ENCODE measurements around the gene SPINK2. TPM values are rescaled to one million over a fixed set of nuclear protein-coding genes. Genes with fewer than 3 reads are reported as not detected.

Gene SPINK2
- total and polyA plus RNA-seq, 10 of the 15 experiments (the other 5 are each of a cell fraction or from before 2014, with no cell fraction given), result 0.13 to 1.0 (median 0.61) TPM; not detected in 1

DNA sequence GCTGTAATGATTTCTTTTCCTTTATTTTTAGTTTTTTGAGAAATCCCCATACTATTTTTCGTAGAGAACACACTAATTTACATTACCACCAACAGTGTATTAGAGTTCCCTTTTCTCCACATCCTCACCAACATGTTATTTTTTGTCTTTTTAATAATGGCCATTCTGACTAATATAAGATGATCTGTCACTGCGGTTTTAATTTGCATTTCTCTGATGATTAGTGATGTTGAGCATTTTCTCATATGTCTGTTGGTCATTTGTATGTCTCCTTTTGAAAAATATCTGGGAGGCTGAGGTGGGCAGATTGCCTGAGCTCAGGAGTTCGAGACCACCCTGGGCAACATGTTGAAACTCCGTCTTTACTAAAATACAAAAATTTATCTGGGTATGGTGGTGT lies 30.2 kb downstream of the SPINK2 start (continued):
- TF ChIP-seq ETV6 (conservative IDR thresholded peaks at IDR 0.05 in 1 of 2, IDR thresholded peaks at IDR 0.05 in 1 of 2; ENCODE audit: borderline replicate concordance in 1 of 2, low read depth in 1 of 2) (no peak), DPF2 (IDR thresholded peaks at IDR 0.05) (0 out of 2 replicates have a peak, but pooled peaks have one; percentile 26), IRF4 (IDR thresholded peaks at IDR 0.05; ENCODE audit: low read depth, low read length) (no peak), ZNF384 (IDR thresholded peaks at IDR 0.05; ENCODE audit: borderline replicate concordance, low read depth, low read length) (no peak), CHD1 (IDR thresholded peaks at IDR 0.05; ENCODE audit: low read depth, low read length) (no peak), TARDBP (IDR thresholded peaks at IDR 0.05; ENCODE audit: borderline replicate concordance) (no peak), HDGF (IDR thresholded peaks at IDR 0.05) (no peak), RAD21 (IDR thresholded peaks at IDR 0.05; ENCODE audit: insufficient read depth, low read depth, low read length) (no peak), NFIC (IDR thresholded peaks at IDR 0.05; ENCODE audit: low read depth, low read length) (peak; percentile 87), CBX3 (IDR thresholded peaks at IDR 0.05; ENCODE audit: borderline replicate concordance, low read depth) (no peak), NRF1 (conservative IDR thresholded peaks at IDR 0.05; ENCODE audit: low read depth, low read length) (no peak), TBL1XR1 (IDR thresholded peaks at IDR 0.05; ENCODE audit: low read depth, low read length) (no peak), TCF12 (IDR thresholded peaks at IDR 0.05; ENCODE audit: low read depth, low read length) (no peak), MXI1 (IDR thresholded peaks at IDR 0.05; ENCODE audit: low read depth, low read length) (no peak), ZZZ3 (IDR thresholded peaks at IDR 0.05; ENCODE audit: control insufficient read depth, insufficient read length, low read depth) (no peak), NR2C2 (IDR thresholded peaks at IDR 0.05; ENCODE audit: borderline replicate concordance, control insufficient read depth, insufficient read length, low read depth) (no peak), BACH1 (IDR thresholded peaks at IDR 0.05; ENCODE audit: borderline replicate concordance) (no peak), POLR2AphosphoS5 (IDR thresholded peaks at IDR 0.05; ENCODE audit: low read length) (no peak)
- TF ChIP-seq, protein P1, sequence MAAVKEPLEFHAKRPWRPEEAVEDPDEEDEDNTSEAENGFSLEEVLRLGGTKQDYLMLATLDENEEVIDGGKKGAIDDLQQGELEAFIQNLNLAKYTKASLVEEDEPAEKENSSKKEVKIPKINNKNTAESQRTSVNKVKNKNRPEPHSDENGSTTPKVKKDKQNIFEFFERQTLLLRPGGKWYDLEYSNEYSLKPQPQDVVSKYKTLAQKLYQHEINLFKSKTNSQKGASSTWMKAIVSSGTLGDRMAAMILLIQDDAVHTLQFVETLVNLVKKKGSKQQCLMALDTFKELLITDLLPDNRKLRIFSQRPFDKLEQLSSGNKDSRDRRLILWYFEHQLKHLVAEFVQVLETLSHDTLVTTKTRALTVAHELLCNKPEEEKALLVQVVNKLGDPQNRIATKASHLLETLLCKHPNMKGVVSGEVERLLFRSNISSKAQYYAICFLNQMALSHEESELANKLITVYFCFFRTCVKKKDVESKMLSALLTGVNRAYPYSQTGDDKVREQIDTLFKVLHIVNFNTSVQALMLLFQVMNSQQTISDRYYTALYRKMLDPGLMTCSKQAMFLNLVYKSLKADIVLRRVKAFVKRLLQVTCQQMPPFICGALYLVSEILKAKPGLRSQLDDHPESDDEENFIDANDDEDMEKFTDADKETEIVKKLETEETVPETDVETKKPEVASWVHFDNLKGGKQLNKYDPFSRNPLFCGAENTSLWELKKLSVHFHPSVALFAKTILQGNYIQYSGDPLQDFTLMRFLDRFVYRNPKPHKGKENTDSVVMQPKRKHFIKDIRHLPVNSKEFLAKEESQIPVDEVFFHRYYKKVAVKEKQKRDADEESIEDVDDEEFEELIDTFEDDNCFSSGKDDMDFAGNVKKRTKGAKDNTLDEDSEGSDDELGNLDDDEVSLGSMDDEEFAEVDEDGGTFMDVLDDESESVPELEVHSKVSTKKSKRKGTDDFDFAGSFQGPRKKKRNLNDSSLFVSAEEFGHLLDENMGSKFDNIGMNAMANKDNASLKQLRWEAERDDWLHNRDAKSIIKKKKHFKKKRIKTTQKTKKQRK (IDR thresholded peaks at IDR 0.05; ENCODE audit: low read depth, low read length), result no peak
- TF ChIP-seq, protein P2, sequence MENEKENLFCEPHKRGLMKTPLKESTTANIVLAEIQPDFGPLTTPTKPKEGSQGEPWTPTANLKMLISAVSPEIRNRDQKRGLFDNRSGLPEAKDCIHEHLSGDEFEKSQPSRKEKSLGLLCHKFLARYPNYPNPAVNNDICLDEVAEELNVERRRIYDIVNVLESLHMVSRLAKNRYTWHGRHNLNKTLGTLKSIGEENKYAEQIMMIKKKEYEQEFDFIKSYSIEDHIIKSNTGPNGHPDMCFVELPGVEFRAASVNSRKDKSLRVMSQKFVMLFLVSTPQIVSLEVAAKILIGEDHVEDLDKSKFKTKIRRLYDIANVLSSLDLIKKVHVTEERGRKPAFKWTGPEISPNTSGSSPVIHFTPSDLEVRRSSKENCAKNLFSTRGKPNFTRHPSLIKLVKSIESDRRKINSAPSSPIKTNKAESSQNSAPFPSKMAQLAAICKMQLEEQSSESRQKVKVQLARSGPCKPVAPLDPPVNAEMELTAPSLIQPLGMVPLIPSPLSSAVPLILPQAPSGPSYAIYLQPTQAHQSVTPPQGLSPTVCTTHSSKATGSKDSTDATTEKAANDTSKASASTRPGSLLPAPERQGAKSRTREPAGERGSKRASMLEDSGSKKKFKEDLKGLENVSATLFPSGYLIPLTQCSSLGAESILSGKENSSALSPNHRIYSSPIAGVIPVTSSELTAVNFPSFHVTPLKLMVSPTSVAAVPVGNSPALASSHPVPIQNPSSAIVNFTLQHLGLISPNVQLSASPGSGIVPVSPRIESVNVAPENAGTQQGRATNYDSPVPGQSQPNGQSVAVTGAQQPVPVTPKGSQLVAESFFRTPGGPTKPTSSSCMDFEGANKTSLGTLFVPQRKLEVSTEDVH (IDR thresholded peaks at IDR 0.05; ENCODE audit: low read depth, partially characterized antibody), result no peak
- TF ChIP-seq, protein P3, sequence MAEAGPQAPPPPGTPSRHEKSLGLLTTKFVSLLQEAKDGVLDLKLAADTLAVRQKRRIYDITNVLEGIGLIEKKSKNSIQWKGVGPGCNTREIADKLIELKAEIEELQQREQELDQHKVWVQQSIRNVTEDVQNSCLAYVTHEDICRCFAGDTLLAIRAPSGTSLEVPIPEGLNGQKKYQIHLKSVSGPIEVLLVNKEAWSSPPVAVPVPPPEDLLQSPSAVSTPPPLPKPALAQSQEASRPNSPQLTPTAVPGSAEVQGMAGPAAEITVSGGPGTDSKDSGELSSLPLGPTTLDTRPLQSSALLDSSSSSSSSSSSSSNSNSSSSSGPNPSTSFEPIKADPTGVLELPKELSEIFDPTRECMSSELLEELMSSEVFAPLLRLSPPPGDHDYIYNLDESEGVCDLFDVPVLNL (IDR thresholded peaks at IDR 0.05; ENCODE audit: low read depth, low read length), result no peak
- TF ChIP-seq, protein P4, sequence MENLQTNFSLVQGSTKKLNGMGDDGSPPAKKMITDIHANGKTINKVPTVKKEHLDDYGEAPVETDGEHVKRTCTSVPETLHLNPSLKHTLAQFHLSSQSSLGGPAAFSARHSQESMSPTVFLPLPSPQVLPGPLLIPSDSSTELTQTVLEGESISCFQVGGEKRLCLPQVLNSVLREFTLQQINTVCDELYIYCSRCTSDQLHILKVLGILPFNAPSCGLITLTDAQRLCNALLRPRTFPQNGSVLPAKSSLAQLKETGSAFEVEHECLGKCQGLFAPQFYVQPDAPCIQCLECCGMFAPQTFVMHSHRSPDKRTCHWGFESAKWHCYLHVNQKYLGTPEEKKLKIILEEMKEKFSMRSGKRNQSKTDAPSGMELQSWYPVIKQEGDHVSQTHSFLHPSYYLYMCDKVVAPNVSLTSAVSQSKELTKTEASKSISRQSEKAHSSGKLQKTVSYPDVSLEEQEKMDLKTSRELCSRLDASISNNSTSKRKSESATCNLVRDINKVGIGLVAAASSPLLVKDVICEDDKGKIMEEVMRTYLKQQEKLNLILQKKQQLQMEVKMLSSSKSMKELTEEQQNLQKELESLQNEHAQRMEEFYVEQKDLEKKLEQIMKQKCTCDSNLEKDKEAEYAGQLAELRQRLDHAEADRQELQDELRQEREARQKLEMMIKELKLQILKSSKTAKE (IDR thresholded peaks at IDR 0.05; ENCODE audit: low read depth, poor library complexity, severe bottlenecking), result peak; percentile 25

All from GM12878 (cell line).